Activated T-cell treated with anti-CD3 and anti-CD28 coated beads, Interleukin-2, amount 50 U/mL, for 24 hours (primary cell): ENCODE results near the gene HOGA1.
"Not testable (repeated sequence)": the region's sequence is repeated elsewhere in the genome, so short reads cannot be mapped to it uniquely, and the experiment has no call there.

Source experiments
- DNase-seq: peaks from one replicate; pipeline ENCODE4 v3.0.0-alpha.2; 2020
- H3K27ac Mint-ChIP-seq: 2 replicates; pipeline ENCODE4 v1.8.0; 2020; ENCODE audit warnings: mild to moderate bottlenecking, mixed read lengths
- H3K27me3 Mint-ChIP-seq: 2 replicates; pipeline ENCODE4 v1.8.0; 2020; ENCODE audit warnings: mixed read lengths
- H3K36me3 Mint-ChIP-seq: 2 replicates; pipeline ENCODE4 v1.8.0; 2020; ENCODE audit warnings: low read depth, mixed read lengths
- H3K4me1 Mint-ChIP-seq: 2 replicates; pipeline ENCODE4 v1.8.0; 2020; ENCODE audit warnings: low read depth, mixed read lengths
- H3K4me3 Mint-ChIP-seq: 2 replicates; pipeline ENCODE4 v1.8.0; 2020; ENCODE audit warnings: mild to moderate bottlenecking, moderate library complexity, mixed read lengths
- H3K9me3 Mint-ChIP-seq: 2 replicates; pipeline ENCODE4 v1.8.0; 2020; ENCODE audit warnings: mixed read lengths

HOGA1 gene

DNA sequence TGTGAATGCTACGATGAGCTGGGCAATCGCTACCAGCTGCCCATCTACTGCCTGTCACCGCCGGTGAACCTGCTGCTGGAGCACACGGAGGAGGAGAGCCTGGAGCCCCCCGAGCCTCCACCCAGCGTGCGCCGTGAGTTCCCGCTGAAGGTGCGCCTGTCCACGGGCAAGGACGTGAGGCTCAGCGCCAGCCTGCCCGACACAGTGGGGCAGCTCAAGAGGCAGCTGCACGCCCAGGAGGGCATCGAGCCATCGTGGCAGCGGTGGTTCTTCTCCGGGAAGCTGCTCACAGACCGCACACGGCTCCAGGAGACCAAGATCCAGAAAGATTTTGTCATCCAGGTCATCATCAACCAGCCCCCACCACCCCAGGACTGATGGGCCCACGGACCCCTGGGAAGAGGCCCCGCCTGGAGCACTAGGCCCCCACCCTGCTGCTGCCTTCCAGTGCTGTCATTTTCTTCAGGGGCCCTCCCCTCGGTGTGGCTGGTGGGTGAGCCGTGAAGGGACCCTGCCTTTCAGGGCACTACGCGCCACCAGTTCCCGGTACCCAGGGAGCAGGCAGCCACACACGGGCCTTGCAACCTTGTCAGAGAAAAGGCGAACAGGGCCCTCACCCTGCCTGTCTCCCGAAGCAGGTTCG lies 13.9 kb upstream of the HOGA1 start:
- H3K27ac Mint-ChIP-seq, result no peak overlapping the region
- H3K36me3 Mint-ChIP-seq, result no peaks in the 10 kb centered on the region
- no peak overlapping the region for H3K4me3 Mint-ChIP-seq
- DNase-seq, result no peak
- no peaks in the 10 kb centered on the region for H3K27me3 Mint-ChIP-seq
- peaks cover 5% of the 10 kb centered on the region for H3K4me1 Mint-ChIP-seq
- no peaks in the 10 kb centered on the region for H3K9me3 Mint-ChIP-seq

DNA sequence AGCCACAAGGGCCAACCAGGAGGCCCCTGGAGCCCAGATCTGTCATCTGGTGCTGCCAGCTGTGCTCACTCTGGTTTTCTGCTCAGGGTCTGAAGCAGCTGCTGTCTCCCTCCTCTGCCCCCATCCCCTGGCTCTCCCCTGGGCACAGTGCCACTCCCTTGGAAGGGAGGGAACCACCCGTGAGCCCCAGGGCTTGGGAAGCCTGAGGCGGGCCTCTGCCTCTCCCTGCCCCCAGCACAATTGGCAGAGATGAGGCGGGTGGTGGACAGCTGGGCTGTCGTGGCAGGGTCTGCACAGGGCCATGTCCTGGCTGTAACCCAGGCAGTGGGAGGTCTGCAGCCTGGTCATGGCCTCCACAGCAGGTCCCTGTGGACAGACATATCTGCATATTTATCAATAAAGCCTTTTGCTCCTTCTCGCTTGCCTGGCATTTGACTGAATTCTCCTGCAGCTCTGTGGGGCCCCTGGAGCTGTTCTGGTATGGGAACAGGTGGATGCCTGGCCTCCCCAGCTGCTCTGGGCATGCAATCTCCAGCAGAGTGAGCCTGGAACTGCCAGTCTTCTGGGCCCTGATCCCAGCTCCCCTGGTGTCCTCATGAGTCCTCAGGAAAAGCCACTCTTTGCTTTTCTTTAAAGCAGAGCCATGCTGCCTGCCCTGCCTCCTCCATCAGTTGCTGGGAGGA lies 13.3 kb upstream of the HOGA1 start:
- no peak overlapping the region for H3K27ac Mint-ChIP-seq
- no peak overlapping the region for H3K4me3 Mint-ChIP-seq
- H3K4me1 Mint-ChIP-seq, result peaks cover 5% of the 10 kb centered on the region
- DNase-seq, result no peak
- H3K36me3 Mint-ChIP-seq, result no peaks in the 10 kb centered on the region
- no peaks in the 10 kb centered on the region for H3K9me3 Mint-ChIP-seq
- no peaks in the 10 kb centered on the region for H3K27me3 Mint-ChIP-seq

DNA sequence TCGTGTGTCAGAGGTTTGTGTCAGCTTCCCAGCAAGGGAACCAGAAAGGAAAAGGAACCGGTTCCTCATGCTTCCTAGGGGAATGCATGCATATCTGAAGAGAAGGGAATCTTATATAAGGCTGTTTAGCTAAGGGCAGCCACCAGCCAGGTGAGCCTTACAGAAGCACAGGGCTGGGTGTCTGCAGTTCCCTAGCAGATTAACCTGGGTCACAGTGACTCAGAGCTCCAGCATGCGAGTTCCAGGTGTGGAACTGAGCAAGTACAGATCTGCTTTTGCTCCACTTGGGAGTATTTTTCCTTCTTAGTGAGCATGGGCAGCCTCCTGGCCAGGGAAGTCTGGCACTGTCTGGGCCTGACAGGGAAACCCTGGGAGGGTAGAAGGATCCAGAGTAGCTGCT lies 12.6 kb upstream of the HOGA1 start:
- no peak for DNase-seq
- H3K27me3 Mint-ChIP-seq, result no peaks in the 10 kb centered on the region
- no peaks in the 10 kb centered on the region for H3K36me3 Mint-ChIP-seq
- H3K4me1 Mint-ChIP-seq, result peaks cover 2% of the 10 kb centered on the region
- H3K27ac Mint-ChIP-seq, result no peak overlapping the region
- no peak overlapping the region for H3K4me3 Mint-ChIP-seq
- H3K9me3 Mint-ChIP-seq, result no peaks in the 10 kb centered on the region

DNA sequence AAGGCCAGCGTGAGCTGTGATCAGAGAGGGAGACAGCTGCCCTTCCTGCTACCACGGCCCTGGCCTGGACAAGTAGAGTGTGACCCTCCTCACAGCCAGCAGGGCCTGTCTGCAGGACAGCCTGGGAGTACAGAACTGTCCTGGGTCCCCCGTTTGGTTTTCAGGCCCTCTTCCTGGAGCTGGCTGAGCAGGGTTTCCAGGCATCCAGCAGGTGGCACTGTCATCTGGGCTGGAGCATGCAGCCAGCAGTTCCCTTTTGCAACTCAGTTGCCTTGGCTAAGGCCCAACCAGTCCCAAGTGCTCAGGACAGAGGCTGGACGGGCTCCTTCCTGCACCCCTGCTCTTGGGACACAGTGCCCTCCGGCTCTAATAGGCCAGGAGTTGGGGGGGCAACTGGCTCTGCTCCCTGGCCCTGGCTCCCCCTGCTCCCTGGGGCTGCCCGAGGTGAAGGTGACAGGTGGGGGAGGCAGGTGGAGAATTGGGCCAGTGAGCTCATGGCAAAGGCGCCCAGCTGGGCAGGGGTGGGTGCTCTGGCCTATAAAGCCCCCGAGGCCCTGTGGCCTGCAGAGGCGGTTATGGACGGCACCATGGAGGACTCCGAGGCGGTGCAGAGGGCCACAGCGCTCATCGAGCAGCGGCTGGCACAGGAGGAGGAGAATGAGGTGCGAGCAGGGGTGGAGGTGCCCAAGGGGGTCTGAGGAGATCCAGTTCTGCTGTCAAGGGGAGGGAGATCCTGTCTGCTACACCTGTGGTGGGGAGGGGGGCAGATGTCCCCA lies 11.8 kb upstream of the HOGA1 start, which contains the start of gene ANKRD2:
Gene ANKRD2 (plus strand): TSS at position 566 of the 776 bp plus-strand sequence. CDS start 10 bp downstream, at position 576.
- Mint-ChIP-seq H3K27me3 (no peaks in the 10 kb centered on the region), H3K4me1 (no peaks in the 10 kb centered on the region), H3K27ac (no peak within 1 kb of the TSS), H3K9me3 (no peaks in the 10 kb centered on the region), H3K4me3 (no peak within 1 kb of the TSS), H3K36me3 (no peaks in the 10 kb centered on the region)
- DNase-seq, result peak; percentile 63

DNA sequence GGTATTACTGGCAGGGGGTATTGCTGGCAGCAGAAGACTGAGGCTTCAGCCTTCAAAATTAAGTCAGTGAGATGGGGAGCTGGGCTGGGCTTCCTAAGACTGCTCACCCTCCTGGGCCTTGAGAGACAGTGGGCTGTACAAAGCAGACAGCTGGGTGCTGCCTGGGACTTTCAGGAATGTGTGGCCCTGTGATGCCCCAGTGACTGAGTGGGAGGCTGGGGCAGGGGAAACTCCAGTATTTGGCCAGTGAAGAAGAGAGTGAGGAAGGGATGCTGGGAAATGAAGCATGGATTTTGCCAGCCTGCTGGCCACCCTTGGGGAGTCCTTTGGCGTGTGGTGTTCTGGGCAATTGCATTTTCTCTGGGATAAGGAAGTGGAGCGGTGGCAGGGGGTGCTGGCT lies 11.2 kb upstream of the HOGA1 start:
- no peaks in the 10 kb centered on the region for H3K9me3 Mint-ChIP-seq
- H3K27ac Mint-ChIP-seq, result no peak overlapping the region
- peak; percentile 19 for DNase-seq
- no peaks in the 10 kb centered on the region for H3K27me3 Mint-ChIP-seq
- H3K4me1 Mint-ChIP-seq, result no peaks in the 10 kb centered on the region
- no peaks in the 10 kb centered on the region for H3K36me3 Mint-ChIP-seq
- no peak overlapping the region for H3K4me3 Mint-ChIP-seq

DNA sequence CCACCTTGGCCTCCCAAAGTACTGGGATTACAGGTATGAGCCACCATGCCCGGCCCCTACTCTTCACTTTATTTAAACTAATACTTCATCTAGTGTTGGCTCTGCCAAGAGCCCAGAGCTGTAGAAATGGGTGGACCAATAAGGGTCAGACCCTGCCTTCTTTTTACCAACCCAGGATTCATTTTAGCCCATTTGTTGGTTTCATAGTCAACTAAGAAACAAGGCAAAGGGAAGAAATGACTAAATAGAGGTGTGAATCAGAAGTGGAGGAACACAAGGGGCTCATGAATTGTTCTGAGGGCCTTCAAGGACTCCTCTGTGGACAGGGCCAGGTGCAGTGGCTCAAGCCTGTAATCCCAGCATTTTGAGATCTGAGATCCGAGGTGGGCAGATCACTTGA lies 10.5 kb upstream of the HOGA1 start:
- no peak overlapping the region for H3K4me3 Mint-ChIP-seq
- no peak for DNase-seq
- no peaks in the 10 kb centered on the region for H3K27me3 Mint-ChIP-seq

DNA sequence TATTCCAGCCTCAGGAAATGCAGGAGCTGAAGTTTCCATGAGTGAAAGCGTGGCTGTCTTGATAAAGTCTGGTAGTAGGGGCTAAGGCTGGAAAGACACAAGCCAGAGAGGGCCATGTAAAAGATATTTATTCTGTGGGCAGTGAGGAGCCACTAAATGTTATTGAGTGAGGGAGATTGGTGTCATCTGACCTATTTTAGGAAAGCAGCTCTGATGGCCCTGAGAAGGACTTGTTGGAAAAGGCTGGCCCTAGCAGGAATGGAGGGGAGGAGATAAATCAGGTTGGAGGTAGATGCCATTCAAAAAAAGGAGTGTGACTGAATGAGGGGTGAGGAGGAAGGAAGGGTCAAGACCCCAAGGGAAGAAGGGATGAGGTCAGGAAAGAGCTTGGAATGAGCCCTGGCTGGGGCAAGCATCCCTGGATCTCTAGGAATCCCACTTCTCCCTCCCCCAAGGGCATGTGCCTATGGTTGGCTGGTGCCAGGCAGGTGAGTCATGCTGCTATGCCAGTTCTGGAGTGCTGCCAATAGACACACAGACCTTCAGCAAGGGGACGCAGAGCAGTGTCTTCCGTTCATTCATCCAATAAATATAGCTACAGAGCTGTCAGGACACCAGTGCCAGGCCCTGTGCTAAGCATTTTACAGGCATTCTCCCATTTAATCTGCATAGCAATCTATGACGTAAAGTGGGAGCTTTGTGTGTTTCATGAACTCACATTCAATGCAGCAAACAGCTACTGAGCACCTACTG lies 9.6 kb upstream of the HOGA1 start:
- H3K4me3 Mint-ChIP-seq, result no peak overlapping the region
- H3K36me3 Mint-ChIP-seq, result no peaks in the 10 kb centered on the region
- no peaks in the 10 kb centered on the region for H3K4me1 Mint-ChIP-seq
- H3K9me3 Mint-ChIP-seq, result no peaks in the 10 kb centered on the region
- peak; percentile 22 for DNase-seq
- no peak overlapping the region for H3K27ac Mint-ChIP-seq
- no peaks in the 10 kb centered on the region for H3K27me3 Mint-ChIP-seq

More for the DNA sequence above, 10.5 kb upstream of the HOGA1 start:
- H3K36me3 Mint-ChIP-seq, result no peaks in the 10 kb centered on the region
- H3K9me3 Mint-ChIP-seq, result no peaks in the 10 kb centered on the region
- no peak overlapping the region for H3K27ac Mint-ChIP-seq
- no peaks in the 10 kb centered on the region for H3K4me1 Mint-ChIP-seq

DNA sequence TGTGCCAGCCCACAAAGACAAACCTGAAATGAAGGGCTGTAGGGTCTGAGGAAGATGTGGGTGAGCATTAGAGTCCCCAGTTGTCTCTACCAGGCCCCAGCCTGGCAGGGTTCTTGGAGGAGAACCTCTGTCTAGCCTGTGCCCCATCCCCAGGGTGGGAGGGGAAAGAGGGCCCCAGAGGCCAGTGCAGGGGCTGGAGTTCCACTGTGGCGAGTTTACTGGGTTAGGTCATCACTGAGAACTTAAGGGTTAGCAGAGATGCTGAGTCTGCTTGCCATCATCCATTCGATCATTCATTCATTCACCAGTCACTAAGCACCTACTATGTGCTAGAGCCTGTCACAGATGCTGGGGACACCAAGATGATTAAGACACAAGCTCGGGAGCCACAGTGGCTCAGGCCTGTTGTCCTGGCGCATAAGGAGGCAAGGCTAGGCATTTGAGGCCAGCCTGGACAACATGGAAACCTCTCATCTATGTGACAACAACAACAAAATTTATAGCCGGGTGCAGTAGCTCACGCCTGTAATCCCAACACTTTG lies 9.0 kb upstream of the HOGA1 start:
- Mint-ChIP-seq H3K9me3 (no peaks in the 10 kb centered on the region), H3K4me1 (no peaks in the 10 kb centered on the region), H3K4me3 (no peak overlapping the region), H3K27ac (no peak overlapping the region), H3K36me3 (no peaks in the 10 kb centered on the region), H3K27me3 (no peaks in the 10 kb centered on the region)
- DNase-seq, result peak; percentile 18

DNA sequence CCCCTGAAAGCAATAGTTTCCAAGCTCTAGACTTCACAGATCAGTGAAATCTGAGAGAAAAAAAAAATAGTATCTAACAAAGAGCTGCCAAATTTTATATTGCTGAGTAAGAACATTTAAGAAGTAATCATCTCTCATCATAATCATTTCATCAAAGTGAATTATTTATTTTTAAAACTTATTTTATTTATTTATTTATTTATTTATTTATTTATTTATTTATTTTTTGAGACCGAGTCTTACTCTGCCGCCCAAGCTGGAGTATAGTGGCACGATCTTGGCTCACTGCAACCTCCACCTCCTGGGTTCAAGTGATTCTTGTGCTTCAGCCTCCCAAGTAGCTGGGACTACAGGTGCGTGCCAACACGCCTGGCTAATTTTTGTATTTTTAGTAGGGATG lies 7.7 kb upstream of the HOGA1 start:
- H3K9me3 Mint-ChIP-seq, H3K4me1 Mint-ChIP-seq, H3K36me3 Mint-ChIP-seq, DNase-seq, H3K27me3 Mint-ChIP-seq, H3K4me3 Mint-ChIP-seq, H3K27ac Mint-ChIP-seq: not testable (repeated sequence)

DNA sequence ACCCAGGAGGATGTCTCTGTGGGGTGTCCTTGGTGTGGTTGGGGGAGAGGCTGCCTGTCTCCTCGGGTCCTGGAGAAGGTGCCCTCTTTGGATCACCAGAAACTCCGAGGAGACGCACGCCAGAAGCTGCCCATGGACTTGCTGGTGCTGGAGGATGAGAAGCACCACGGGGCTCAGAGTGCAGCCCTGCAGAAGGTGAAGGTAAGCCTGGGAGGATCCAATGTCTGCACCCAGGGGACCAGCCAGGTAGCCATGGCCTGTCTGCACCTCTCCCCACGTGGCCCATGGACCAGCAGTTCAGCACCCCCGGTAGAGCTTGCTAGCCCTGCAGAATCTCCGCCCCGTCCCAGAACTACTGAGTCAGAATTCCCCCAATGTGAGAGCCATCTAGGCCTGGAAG lies 6.5 kb upstream of the HOGA1 start:
- no peak overlapping the region for H3K27ac Mint-ChIP-seq
- H3K27me3 Mint-ChIP-seq, result no peaks in the 10 kb centered on the region
- H3K9me3 Mint-ChIP-seq, result no peaks in the 10 kb centered on the region
- DNase-seq, result no peak
- no peaks in the 10 kb centered on the region for H3K36me3 Mint-ChIP-seq
- no peak overlapping the region for H3K4me3 Mint-ChIP-seq
- H3K4me1 Mint-ChIP-seq, result no peaks in the 10 kb centered on the region

DNA sequence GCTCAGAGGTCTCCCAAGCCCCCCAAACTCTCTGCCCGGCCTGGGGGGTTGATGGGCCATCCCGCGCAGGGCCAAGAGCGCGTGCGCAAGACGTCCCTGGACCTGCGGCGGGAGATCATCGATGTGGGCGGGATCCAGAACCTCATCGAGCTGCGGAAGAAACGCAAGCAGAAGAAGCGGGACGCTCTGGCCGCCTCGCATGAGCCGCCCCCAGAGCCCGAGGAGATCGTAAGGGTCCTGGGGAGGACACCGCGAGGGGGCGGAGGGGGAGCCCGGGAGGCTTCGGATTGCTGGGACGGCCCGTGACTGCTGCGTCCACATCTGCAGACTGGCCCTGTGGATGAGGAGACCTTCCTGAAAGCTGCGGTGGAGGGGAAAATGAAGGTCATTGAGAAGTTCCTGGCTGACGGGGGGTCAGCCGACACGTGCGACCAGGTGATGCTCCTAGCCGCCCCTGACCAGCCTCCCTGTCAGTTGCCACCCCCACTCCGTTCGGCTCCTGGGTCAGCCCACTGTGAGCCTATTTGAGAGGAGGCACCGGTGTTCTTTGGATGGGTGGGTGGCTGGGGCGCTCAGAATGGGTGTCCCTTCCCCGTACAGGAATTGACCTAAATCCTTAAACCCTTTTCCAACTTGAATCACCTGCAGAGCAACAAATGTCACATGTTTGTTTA lies 5.9 kb upstream of the HOGA1 start:
- no peak overlapping the region for H3K4me3 Mint-ChIP-seq
- no peaks in the 10 kb centered on the region for H3K9me3 Mint-ChIP-seq
- no peak overlapping the region for H3K27ac Mint-ChIP-seq
- H3K27me3 Mint-ChIP-seq, result no peaks in the 10 kb centered on the region
- H3K4me1 Mint-ChIP-seq, result no peaks in the 10 kb centered on the region
- H3K36me3 Mint-ChIP-seq, result no peaks in the 10 kb centered on the region
- no peak for DNase-seq

DNA sequence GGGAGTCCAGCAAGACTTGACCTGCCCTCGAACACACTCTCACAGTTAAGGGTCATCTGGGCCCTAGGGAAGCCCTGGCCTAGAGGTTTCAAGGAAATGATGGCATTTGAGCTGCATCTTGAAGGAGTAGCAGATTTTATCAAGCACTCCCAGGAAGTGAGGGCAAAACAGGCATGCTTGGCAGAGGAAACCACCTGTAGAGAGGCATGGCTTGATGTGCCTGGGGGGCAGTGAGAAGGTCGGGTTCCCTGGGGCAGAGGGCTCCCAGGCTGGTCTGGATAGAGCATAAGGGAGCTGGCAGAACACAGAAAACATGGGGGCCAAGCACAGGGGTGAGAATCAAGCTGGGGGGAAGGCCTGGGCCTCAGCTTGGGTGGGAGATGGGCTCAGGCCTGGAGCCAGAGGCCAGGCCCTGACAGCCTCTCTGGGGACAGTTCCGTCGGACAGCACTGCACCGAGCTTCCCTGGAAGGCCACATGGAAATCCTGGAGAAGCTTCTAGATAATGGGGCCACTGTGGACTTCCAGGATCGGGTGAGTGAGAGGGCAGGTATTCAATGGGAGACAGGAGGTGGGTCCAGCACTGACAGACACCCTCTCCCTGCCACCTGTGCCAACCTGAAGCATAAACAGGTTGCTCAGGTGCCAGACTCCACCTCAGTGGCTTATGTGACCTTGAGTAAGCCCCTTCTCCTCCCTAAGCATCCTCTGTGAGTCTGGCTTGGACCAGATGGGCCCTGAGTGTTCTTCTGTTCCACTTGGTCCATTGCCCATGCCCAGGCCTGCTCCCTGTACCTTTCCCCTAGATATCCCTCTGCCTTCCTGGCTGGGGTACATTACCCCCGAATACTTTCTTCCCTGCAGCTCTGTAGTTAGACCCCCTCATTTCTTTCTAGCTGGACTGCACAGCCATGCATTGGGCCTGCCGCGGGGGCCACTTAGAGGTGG lies 3.5 kb upstream of the HOGA1 start:
- Mint-ChIP-seq H3K27me3 (no peaks in the 10 kb centered on the region), H3K36me3 (no peaks in the 10 kb centered on the region), H3K27ac (no peak overlapping the region), H3K4me1 (no peaks in the 10 kb centered on the region), H3K4me3 (no peak overlapping the region), H3K9me3 (no peaks in the 10 kb centered on the region)
- DNase-seq, result no peak

DNA sequence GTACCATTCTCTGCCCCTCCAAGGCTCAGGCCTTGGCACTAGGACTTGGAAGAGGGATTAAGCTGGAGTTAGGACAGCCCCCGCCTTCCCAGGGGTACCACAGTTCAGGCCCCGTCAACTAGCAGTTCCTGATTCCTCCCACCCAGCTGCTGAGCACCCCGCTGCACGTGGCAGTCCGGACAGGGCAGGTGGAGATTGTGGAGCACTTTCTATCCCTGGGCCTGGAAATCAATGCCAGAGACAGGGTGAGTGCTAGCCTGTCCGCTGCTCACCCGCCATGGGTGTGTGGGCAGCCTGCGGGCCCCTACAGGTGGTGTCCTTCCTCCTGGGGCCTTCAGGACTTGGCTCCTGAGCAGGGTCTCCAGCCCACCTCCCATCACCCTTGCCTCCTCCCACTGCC lies 2.0 kb upstream of the HOGA1 start:
- no peaks in the 10 kb centered on the region for H3K9me3 Mint-ChIP-seq
- no peaks in the 10 kb centered on the region for H3K4me1 Mint-ChIP-seq
- H3K27me3 Mint-ChIP-seq, result no peaks in the 10 kb centered on the region
- H3K4me3 Mint-ChIP-seq, result no peak overlapping the region
- no peaks in the 10 kb centered on the region for H3K36me3 Mint-ChIP-seq
- H3K27ac Mint-ChIP-seq, result no peak overlapping the region
- DNase-seq, result no peak
